Activated CD4-positive, alpha-beta memory T cell treated with anti-CD3 and anti-CD28 coated beads, Interleukin-2, amount 10 ng/mL, durations not matched to agents 7 days and 5 days (primary cell): ENCODE data around the gene LDLRAD4. TPM values are rescaled to one million over a fixed set of nuclear protein-coding genes. Genes with fewer than 3 reads are reported as not detected.

Experiments used
- CTCF ChIA-PET: fragments of 350-600 bp; sonication (Branson Sonifier 250); formaldehyde crosslinking; loops from one replicate; lab custom pipeline; 2021; ENCODE audit warnings: antibody characterized with exemption, inconsistent platforms; lab: Charles Lee
- POLR2A ChIA-PET: fragments of 350-600 bp; sonication (Branson Sonifier 250); formaldehyde crosslinking; loops from one replicate; lab custom pipeline; 2021; ENCODE audit warnings: antibody characterized with exemption; lab: Charles Lee
- DNase-seq: peaks from one replicate; pipeline ENCODE4 v3.0.0-alpha.2; 2020
- H3K27ac Mint-ChIP-seq: one replicate; pipeline ENCODE4 v1.8.0; 2021; ENCODE audit warnings: mild to moderate bottlenecking, mixed read lengths
- H3K27me3 Mint-ChIP-seq: one replicate; pipeline ENCODE4 v1.8.0; 2021; ENCODE audit warnings: mixed read lengths
- H3K36me3 Mint-ChIP-seq: one replicate; pipeline ENCODE4 v1.8.0; 2021; ENCODE audit warnings: low read depth, mixed read lengths
- H3K4me1 Mint-ChIP-seq: one replicate; pipeline ENCODE4 v1.8.0; 2021; ENCODE audit warnings: mixed read lengths
- H3K4me3 Mint-ChIP-seq: one replicate; pipeline ENCODE4 v1.8.0; 2021; ENCODE audit warnings: mild to moderate bottlenecking, mixed read lengths
- H3K9me3 Mint-ChIP-seq: one replicate; pipeline ENCODE4 v1.8.0; 2021; ENCODE audit warnings: mixed read lengths
- total RNA-seq, 2 experiments: library from RNA; stranded (reverse); gene quantifications; one replicate each; pipeline ENCODE4 v1.2.3, GENCODE V29; 2021

LDLRAD4 gene
- total RNA-seq, 2 experiments from 2014 or later, result 19.1 to 22.4 TPM

DNA sequence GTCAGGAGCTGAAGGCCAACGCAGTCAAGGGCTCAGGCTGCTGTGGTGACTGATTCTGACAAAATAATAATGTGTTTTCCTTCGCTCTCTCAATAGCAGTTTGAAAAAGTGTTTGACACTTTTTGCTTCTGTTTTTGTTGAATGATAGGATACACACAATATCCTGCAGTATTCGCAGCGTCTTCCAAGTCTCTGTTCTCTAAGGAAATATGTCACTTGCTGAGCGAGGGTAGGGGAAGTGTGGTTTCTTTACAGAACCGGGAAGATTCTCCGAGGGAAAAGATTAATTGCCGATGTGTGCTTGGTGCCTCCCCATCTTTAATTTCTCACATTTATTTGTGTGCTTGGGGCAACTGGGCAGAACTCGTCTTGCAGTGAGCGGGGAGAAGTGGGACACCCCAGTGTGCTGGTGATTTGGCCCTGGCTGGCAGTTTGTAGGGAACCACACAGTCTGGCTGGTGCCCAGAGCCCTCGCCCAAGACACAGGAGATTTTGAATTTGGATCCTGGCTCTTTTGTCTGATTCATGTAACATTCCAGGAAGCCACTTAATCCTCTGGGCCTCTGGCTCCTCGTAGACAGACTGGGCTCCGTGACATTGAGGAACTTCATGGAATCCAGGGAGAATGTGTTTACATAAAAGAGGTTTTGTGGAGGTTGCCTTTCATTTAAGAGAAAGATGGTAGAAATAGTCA, 169.4 kb downstream of the LDLRAD4 start:
- Mint-ChIP-seq H3K4me1 (peaks cover 5% of the 10 kb centered on the region), H3K27me3 (no peaks in the 10 kb centered on the region), H3K9me3 (no peaks in the 10 kb centered on the region), H3K27ac (no peak overlapping the region), H3K36me3 (no peaks in the 10 kb centered on the region), H3K4me3 (no peak overlapping the region)
- CTCF ChIA-PET, result no interaction called here
- no peak for DNase-seq
- POLR2A ChIA-PET, result no interaction called here

DNA sequence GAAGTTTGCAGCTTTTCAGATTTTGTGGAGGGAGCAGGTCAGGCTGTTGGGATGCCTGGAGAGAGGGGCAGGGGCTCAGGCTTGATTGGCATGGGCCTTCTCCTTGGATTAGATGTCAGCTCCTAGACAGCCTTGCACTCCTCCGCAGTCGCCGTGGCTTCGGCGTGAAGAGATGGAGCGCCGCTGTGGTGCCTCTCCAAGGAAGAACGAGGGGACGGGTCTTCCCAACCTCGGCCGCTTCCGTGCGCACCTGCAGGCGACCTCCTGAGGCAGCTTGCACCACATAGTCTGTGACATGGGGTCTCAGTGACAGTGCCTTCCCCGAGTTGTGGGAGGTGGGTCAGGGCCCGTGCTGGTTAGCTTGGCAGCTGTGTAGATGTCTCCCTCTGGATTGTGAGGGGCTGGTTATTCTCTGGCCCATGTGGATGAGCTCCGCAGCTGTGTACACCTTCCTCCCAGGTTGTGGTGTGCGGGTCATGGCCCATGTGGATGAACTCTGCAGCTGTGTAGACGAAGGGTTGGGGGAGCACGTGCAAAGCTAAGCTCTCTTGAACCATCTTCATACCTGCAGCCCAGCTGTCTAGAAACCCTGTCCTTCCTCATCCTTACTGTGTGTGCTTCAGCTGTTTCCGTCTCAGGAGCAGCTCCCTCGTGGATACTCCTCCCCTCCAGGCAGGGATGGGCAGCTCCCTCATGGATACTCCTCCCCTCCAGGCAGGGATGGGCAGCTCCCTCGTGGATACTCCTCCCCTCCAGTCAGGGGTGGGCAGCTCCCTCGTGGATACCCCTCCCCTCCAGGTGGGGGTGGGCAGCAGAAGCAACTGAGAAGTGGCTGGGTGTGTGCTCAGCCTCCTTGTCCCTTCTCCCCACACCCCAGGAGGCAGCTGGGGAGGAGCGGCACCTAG, 170.3 kb downstream of the LDLRAD4 start:
- H3K27me3 Mint-ChIP-seq, result no peaks in the 10 kb centered on the region
- DNase-seq, result no peak
- no peaks in the 10 kb centered on the region for H3K9me3 Mint-ChIP-seq
- no peak overlapping the region for H3K27ac Mint-ChIP-seq
- ChIA-PET POLR2A (no interaction called here), CTCF (no interaction called here)
- H3K36me3 Mint-ChIP-seq, result no peaks in the 10 kb centered on the region
- H3K4me1 Mint-ChIP-seq, result peaks cover 2% of the 10 kb centered on the region
- H3K4me3 Mint-ChIP-seq, result no peak overlapping the region

DNA sequence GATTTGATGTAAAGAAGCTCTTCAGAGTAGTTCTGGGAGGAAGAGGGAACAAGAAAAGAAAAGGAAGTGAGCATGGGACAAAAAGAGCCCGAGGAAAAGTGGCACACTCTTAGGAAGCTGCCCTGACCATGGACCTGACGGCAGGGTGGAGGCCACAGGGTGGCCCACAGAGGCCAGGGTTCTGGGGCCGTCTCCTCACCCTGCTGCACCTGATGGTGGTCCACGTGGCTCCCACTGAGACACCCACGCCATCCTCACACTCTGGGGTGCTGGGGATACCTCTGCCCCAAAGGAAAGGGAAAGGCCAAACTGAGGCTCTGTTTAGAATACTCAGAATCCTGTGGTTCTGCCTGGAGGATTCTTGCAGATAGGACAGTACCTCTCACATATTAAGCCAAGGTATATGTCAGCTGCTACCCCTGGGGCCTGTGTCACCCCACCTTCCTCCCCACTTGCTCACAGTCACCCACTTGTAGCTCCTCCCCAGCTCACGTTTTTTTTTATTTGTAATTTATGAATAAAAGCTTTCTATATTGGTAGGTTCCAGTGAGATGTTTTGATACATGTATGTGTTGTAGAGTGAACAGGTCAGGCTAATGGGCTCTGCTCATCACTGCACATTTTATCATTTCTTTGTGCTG, 171.1 kb downstream of the LDLRAD4 start:
- POLR2A ChIA-PET, result no interaction called here
- H3K4me1 Mint-ChIP-seq, result no peaks in the 10 kb centered on the region
- H3K27ac Mint-ChIP-seq, result no peak overlapping the region
- H3K27me3 Mint-ChIP-seq, result no peaks in the 10 kb centered on the region
- no peak for DNase-seq
- CTCF ChIA-PET, result no interaction called here
- no peaks in the 10 kb centered on the region for H3K36me3 Mint-ChIP-seq
- no peak overlapping the region for H3K4me3 Mint-ChIP-seq
- H3K9me3 Mint-ChIP-seq, result no peaks in the 10 kb centered on the region

DNA sequence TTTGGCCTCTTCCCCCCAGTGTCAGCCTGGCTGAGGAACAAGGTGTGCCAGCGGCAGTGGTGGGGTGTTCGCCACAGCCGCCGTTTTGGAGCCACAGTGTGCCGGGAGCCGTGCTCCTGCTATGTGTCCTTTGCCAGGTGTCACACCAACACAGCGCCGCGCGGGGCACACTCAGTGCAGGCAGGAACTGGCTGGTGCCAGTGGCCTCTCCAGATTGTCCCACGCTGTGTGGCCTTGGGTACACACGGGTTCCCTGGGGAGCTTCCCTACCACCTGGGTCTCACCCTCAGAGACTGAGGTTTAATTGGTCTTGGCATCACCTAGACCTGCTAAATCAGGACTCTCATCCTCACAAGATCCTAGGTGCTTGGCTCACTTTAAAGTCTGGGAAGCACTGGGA, 171.6 kb downstream of the LDLRAD4 start:
- DNase-seq, result no peak
- ChIA-PET POLR2A (no interaction called here), CTCF (no interaction called here)
- no peaks in the 10 kb centered on the region for H3K27me3 Mint-ChIP-seq
- no peaks in the 10 kb centered on the region for H3K36me3 Mint-ChIP-seq
- no peaks in the 10 kb centered on the region for H3K4me1 Mint-ChIP-seq
- H3K4me3 Mint-ChIP-seq, result no peak overlapping the region
- no peaks in the 10 kb centered on the region for H3K9me3 Mint-ChIP-seq
- no peak overlapping the region for H3K27ac Mint-ChIP-seq

DNA sequence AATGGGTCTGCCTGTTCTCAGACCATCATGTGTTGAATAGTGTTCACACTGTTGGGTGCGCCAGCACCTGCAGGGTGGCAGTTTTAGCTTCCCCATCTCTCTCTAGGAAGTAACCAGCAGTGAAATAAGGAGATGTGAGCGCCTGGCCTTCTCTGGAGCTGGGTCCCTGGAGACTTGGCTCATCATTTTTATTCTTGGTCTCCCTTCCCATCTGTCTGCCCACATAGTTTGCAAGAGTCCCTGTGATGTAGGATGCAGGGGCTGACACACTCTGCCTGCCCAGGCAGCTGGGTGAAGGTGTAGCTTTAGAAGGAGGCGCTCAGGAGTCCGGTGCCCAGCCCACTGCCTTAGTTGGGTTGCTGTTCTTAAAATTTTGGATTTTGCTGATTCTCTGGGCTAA, 172.2 kb downstream of the LDLRAD4 start:
- no peak overlapping the region for H3K4me3 Mint-ChIP-seq
- ChIA-PET CTCF (no interaction called here), POLR2A (no interaction called here)
- H3K36me3 Mint-ChIP-seq, result no peaks in the 10 kb centered on the region
- no peaks in the 10 kb centered on the region for H3K4me1 Mint-ChIP-seq
- no peak overlapping the region for H3K27ac Mint-ChIP-seq
- no peak for DNase-seq
- H3K9me3 Mint-ChIP-seq, result no peaks in the 10 kb centered on the region
- no peaks in the 10 kb centered on the region for H3K27me3 Mint-ChIP-seq

DNA sequence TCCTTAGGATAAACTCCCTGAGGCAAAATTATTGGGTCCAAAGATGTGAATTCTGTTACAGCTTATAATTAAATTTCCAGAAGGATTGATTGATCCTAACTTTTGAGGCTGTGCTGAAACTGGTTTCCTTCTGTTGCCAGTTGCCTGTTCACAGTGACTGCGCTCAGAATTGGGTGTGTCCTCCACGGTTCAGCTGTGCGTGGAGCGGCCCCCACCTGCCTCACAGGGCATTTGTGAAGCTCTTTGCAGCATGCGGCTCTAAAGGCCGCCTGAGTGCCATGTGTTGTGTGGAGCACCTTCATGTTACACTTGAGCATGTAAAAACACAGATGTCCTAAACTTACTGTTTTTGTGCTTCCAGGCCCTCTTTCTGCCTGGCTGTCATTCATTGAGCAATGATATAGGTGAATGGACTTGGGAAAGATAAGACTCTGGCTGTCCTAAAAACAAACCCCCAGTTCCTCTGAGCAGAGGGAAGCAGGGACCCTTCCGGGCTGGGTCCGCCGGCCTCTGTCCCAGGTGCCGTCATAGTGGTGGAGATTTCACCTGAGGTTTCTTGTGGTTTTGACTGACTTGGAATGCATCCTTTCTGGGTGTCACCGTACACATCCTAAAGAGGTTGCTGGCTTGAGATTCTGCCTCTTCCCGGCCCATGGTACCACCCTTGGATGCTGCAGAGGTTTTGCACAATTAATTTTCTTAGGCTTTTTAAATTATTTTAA, 173.6 kb downstream of the LDLRAD4 start:
- H3K4me1 Mint-ChIP-seq, result no peaks in the 10 kb centered on the region
- no peak overlapping the region for H3K4me3 Mint-ChIP-seq
- ChIA-PET POLR2A (no interaction called here), CTCF (no interaction called here)
- no peak overlapping the region for H3K27ac Mint-ChIP-seq
- no peaks in the 10 kb centered on the region for H3K27me3 Mint-ChIP-seq
- no peak for DNase-seq
- H3K9me3 Mint-ChIP-seq, result no peaks in the 10 kb centered on the region
- no peaks in the 10 kb centered on the region for H3K36me3 Mint-ChIP-seq

DNA sequence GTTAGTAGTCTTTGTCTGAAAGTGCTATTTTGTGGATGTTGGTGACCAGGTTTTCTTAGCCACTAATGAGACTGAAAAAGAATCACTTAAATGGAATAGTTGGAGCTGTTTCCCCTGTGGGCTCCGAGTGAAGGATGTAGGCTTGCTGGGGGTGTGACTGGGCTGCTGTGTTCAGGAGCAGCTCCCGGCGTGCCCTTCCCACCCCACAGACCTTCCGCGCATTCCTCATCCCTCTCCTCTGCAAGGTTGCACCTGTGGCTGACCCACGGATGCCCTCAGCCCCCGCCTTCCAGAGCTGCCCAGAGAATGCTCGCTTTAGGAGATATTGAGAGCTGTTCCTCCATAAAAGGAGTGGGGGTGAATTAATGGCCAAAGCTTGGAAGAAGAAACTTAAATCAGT, 174.3 kb downstream of the LDLRAD4 start:
- ChIA-PET POLR2A (no interaction called here), CTCF (no interaction called here)
- no peak overlapping the region for H3K4me3 Mint-ChIP-seq
- H3K36me3 Mint-ChIP-seq, result no peaks in the 10 kb centered on the region
- no peaks in the 10 kb centered on the region for H3K4me1 Mint-ChIP-seq
- H3K27me3 Mint-ChIP-seq, result no peaks in the 10 kb centered on the region
- no peak overlapping the region for H3K27ac Mint-ChIP-seq
- DNase-seq, result no peak
- H3K9me3 Mint-ChIP-seq, result no peaks in the 10 kb centered on the region

DNA sequence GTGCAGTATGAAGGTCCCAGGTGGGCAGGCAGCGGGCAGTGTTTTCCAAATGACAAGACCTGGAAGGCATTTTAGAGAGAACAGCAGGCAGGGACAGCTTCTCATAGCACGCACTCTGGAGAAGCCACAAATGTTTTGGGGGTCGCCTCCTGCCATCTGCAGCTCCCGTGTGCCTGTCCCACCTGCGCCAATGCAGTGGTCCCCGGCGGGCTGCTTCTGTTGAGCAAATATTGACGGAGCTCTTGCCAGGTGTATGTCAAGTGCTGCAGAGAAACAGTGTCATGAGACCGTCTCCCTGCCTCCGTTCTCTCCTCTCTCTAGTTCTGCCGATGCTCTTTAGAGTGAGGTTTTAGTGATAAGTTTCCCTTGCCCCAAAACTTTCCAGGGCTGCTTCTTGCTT, 174.8 kb downstream of the LDLRAD4 start:
- Mint-ChIP-seq H3K27ac (no peak overlapping the region), H3K4me3 (no peak overlapping the region), H3K4me1 (no peaks in the 10 kb centered on the region), H3K27me3 (no peaks in the 10 kb centered on the region), H3K36me3 (no peaks in the 10 kb centered on the region), H3K9me3 (no peaks in the 10 kb centered on the region)
- ChIA-PET CTCF (no interaction called here), POLR2A (no interaction called here)
- DNase-seq, result no peak

DNA sequence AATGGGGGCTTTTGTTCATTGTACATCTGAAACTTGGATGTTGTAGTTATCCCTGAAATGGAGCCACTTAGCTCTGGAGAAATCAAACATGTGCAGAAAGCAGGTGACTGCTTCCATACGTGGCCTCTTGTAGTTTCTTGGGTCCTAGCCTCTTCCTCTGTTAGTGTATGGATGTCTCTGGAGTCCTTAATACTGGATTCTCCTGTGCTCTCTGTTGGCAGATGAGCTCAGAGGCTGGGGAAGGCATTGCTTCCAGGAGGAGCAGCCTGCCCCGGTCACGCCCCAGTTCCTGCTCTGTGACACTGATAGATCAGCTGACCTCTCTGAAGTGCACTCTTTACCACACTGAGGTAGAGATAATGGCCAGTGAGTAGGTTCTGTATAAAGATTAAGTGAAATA, 176.2 kb downstream of the LDLRAD4 start:
- ChIA-PET CTCF (interaction anchor here (0.9 kb wide), 1 partner anchor 179 kb away, joined by 4 read pairs; no protein-coding TSS in a partner anchor), POLR2A (interaction anchor here (1.4 kb wide), 1 partner anchor 14 kb away, joined by 3 read pairs; no protein-coding TSS in a partner anchor)
- DNase-seq, result no peak
- H3K4me1 Mint-ChIP-seq, result no peaks in the 10 kb centered on the region
- no peaks in the 10 kb centered on the region for H3K36me3 Mint-ChIP-seq
- H3K27ac Mint-ChIP-seq, result no peak overlapping the region
- H3K27me3 Mint-ChIP-seq, result no peaks in the 10 kb centered on the region
- no peak overlapping the region for H3K4me3 Mint-ChIP-seq
- no peaks in the 10 kb centered on the region for H3K9me3 Mint-ChIP-seq

DNA sequence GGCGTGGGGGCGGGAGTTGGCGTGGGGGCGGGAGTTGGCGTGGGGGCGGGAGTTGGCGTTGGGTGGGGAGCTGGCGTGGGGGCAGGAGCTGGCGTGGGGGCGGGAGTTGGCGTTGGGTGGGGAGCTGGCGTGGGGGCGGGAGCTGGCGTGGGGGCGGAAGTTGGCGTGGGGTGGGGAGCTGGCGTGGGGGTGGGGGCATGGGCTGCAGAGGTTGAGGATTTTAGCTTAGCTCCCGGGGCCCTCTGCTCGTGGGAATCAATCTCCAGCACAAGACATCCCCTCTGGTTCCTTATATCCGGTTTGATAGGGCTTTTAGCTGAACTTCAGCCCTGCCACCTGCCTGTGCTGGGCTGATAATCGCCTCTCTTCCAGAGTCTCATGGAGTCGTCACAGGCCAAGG, 177.0 kb downstream of the LDLRAD4 start:
- H3K9me3 Mint-ChIP-seq, result no peaks in the 10 kb centered on the region
- ChIA-PET POLR2A (interaction anchor here (1.4 kb wide), 1 partner anchor 13 kb away, joined by 3 read pairs; no protein-coding TSS in a partner anchor), CTCF (no interaction called here)

DNA sequence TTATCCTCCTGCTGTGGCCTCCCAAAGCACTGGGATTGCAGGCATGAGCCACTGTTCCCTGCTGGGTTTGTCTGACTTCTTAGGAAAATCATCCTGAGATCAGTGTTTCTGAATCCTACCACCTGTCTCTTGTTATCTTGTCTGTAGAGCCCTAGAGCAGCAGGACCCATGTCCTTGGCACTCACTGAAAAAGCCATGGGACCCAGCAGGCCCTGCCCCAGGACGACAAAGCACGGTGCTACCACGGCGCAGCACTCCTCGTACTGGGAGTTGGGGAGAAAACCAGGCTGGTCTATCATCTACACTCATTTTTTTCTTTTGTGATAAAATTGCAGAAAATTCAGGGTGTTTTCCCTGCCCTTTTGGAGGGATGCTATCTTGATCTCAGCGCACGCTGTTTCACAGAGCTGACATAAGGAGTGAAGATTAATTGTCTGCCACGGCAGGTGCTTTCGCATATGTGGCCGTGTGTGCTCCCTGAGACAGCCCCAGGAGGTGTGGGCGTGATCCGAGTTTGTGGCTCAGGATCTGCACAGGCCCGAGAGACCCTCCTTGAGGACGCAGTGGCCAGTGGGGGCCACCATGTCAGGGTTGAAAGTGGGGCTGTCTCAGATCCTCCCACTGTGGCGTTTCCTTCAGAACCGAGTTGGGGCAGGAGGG, 179.1 kb downstream of the LDLRAD4 start:
- H3K9me3 Mint-ChIP-seq, result no peaks in the 10 kb centered on the region
- H3K27ac Mint-ChIP-seq, result no peak overlapping the region
- CTCF ChIA-PET, result no interaction called here
- no peaks in the 10 kb centered on the region for H3K4me1 Mint-ChIP-seq
- H3K36me3 Mint-ChIP-seq, result no peaks in the 10 kb centered on the region
- POLR2A ChIA-PET, result no interaction called here
- H3K4me3 Mint-ChIP-seq, result no peak overlapping the region
- DNase-seq, result no peak
- H3K27me3 Mint-ChIP-seq, result no peaks in the 10 kb centered on the region

More for the DNA sequence above, 177.0 kb downstream of the LDLRAD4 start:
- no peak for DNase-seq
- H3K36me3 Mint-ChIP-seq, result no peaks in the 10 kb centered on the region
- no peaks in the 10 kb centered on the region for H3K27me3 Mint-ChIP-seq
- H3K4me1 Mint-ChIP-seq, result no peaks in the 10 kb centered on the region
- H3K4me3 Mint-ChIP-seq, result no peak overlapping the region
- H3K27ac Mint-ChIP-seq, result no peak overlapping the region

DNA sequence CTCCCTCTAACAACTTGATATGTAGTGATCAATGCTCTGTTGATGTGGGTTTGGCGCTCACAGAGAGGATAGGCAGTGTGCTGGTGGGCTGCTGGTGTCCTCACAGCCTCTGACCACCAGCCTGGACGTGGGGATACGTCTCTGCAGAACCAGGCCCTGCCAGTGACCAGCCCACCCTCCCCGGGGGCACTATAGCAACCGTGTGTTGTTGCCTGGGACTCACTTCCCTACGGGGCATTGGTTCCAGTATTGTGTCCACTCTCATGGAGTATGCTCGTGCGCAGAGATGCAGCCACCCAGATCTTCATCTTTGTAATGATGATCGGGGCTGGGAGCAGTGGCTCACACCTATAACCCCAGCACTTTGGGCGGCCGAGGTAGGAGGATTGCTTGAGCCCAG, 180.1 kb downstream of the LDLRAD4 start:
- H3K27ac Mint-ChIP-seq, result no peak overlapping the region
- H3K4me3 Mint-ChIP-seq, result no peak overlapping the region
- H3K9me3 Mint-ChIP-seq, result no peaks in the 10 kb centered on the region
- no peaks in the 10 kb centered on the region for H3K27me3 Mint-ChIP-seq
- no peaks in the 10 kb centered on the region for H3K36me3 Mint-ChIP-seq
- POLR2A ChIA-PET, result no interaction called here
- H3K4me1 Mint-ChIP-seq, result no peaks in the 10 kb centered on the region
- CTCF ChIA-PET, result no interaction called here
- DNase-seq, result no peak
